Naive B cell (primary cell): ENCODE results near the gene CSNK2B. TPM values are rescaled to one million over a fixed set of nuclear protein-coding genes. Genes with fewer than 3 reads are reported as not detected.

Experiments used
- ATAC-seq, 2 donors: fragments of 150-1000 bp; cut with Tn5 transposase; 2 replicates each; pipeline ENCODE4 v1.10.0; 2021; ENCODE audit warnings: low read depth in 2 of 2, mild to moderate bottlenecking in 2 of 2, moderate library complexity in 2 of 2
- DNase-seq: peaks from one replicate; pipeline ENCODE4 v3.0.0; 2022
- H3K27ac Mint-ChIP-seq, 6 donors: one replicate each; pipeline ENCODE4 v1.8.0; 2020 to 2022; ENCODE audit warnings: mild to moderate bottlenecking in 6 of 6, mixed read lengths in 6 of 6, moderate library complexity in 5 of 6, inconsistent platforms in 2 of 6
- H3K27me3 Mint-ChIP-seq, 3 donors: one replicate each; pipeline ENCODE4 v1.8.0; 2021 to 2022; ENCODE audit warnings: mixed read lengths in 3 of 3, mild to moderate bottlenecking in 1 of 3
- H3K36me3 Mint-ChIP-seq, 2 donors: one replicate each; pipeline ENCODE4 v1.8.0; 2020 to 2022; ENCODE audit warnings: mixed read lengths in 2 of 2, inconsistent platforms in 1 of 2, mild to moderate bottlenecking in 1 of 2
- H3K4me1 Mint-ChIP-seq, 3 donors: one replicate each; pipeline ENCODE4 v1.8.0; 2020 to 2022; ENCODE audit warnings: mixed read lengths in 3 of 3, inconsistent platforms in 1 of 3, mild to moderate bottlenecking in 1 of 3, moderate library complexity in 1 of 3
- H3K4me3 Mint-ChIP-seq, 8 donors: one replicate each; pipeline ENCODE4 v1.8.0; 2020 to 2022; ENCODE audit warnings: mild to moderate bottlenecking in 8 of 8, mixed read lengths in 8 of 8, moderate library complexity in 8 of 8, inconsistent platforms in 2 of 8
- H3K9me3 Mint-ChIP-seq, 7 donors: one replicate each; pipeline ENCODE4 v1.8.0; 2020 to 2022; ENCODE audit warnings: mixed read lengths in 7 of 7, mild to moderate bottlenecking in 5 of 7, inconsistent platforms in 2 of 7, moderate library complexity in 1 of 7
- polyA plus RNA-seq, 6 donors: library from polyadenylated mRNA; unstranded; fragments of 300-500 nt; fragmentation: Illumina TruSeq; gene quantifications; one replicate each; pipeline ENCODE4 v1.2.3, GENCODE V29; 2021; ENCODE audit warnings: low read depth in 6 of 6

The CSNK2B gene
- polyA plus RNA-seq, 6 donors from 2014 or later: 279 to 299 (median 286) TPM

DNA sequence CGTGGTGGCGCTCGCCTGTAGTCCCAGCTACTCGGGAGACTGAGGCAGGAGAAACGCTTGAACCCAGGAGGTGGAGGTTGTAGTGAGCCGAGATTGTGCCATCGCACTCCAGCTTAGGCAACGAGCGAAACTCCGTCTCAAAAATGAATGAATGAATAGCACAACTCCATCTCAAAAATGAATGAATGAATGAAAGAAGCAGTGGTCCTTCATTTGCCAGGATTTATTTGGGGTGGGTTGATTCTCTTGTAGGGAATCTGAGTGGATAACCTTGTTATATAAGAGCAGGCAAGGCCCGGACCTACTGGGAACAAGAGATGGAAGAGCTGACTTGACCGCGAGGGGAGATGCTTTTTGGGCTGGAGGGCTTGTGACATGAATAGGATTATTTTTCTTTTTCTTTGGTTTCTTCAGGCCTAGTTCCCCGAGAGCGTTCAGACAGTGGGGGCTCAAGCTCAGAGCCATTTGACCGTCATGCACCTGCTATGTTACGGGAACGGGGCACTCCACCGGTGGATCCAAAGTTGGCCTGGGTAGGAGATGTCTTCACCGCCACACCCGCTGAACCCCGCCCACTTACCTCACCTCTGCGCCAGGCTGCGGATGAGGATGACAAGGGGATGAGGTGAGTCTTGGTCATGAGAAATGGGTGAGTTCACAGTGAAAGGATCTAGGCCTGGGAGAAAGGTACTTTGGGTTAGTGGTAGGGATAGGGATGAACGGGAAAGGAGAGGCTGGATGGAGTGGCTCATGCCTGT lies 35.5 kb upstream of the CSNK2B start:
- Mint-ChIP-seq H3K27me3 (no peaks in the 10 kb centered on the region), H3K9me3 (no peaks in the 10 kb centered on the region), H3K27ac (peak overlapping the region in 5 of 6 donors; percentile 4 to 85 (median 39)), H3K4me3 (no peak overlapping the region), H3K36me3 (peaks cover 30 to 56% of the 10 kb centered on the region in 2 donors), H3K4me1 (peaks cover under 1 to 17% (median 12%) of the 10 kb centered on the region in 3 donors)
- DNase-seq (no peak), ATAC-seq (no peak)

DNA sequence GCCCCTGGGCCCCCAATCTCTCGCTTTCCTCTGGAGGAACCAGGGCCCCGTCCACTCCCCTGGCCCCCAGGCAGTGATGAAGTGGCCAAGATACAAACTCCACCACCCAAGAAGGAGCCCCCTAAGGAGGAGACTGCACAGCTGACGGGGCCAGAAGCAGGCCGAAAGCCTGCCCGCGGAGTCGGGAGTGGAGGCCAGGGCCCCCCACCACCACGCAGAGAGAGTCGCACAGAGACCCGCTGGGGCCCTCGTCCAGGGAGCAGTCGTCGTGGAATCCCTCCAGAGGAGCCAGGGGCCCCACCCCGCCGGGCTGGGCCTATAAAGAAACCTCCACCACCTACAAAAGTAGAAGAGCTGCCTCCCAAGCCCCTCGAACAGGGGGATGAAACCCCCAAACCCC lies 34.7 kb upstream of the CSNK2B start:
- DNase-seq (no peak), ATAC-seq (no peak)
- peaks cover 25 to 50% of the 10 kb centered on the region in 2 donors for H3K36me3 Mint-ChIP-seq
- H3K27ac Mint-ChIP-seq: peak overlapping the region in 2 of 6 donors; percentile 32 to 39
- no peaks in the 10 kb centered on the region for H3K27me3 Mint-ChIP-seq
- no peak overlapping the region for H3K4me3 Mint-ChIP-seq
- H3K4me1 Mint-ChIP-seq: peaks cover 0 to 14% (median 12%) of the 10 kb centered on the region in 3 donors
- H3K9me3 Mint-ChIP-seq: no peaks in the 10 kb centered on the region

DNA sequence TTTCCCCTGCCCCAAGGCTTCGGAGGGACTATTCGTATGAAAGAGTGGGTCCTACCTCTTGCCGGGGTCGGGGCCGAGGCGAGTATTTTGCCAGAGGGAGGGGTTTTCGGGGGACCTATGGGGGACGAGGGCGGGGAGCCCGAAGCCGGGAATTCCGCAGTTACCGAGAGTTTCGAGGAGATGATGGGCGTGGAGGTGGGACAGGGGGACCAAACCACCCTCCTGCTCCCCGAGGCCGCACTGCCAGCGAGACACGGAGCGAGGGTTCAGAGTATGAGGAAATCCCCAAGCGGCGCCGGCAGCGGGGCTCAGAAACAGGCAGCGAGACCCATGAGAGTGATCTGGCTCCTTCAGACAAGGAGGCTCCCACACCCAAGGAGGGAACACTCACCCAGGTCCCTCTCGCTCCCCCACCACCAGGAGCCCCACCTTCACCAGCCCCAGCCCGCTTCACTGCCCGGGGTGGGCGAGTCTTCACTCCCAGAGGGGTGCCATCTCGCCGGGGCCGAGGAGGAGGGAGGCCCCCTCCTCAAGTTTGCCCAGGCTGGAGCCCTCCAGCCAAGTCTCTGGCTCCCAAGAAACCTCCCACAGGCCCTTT lies 34.1 kb upstream of the CSNK2B start:
- DNase-seq (no peak), ATAC-seq (no peak)
- Mint-ChIP-seq H3K36me3 (peaks cover 20 to 45% of the 10 kb centered on the region in 2 donors), H3K27ac (peak overlapping the region in 2 of 6 donors; percentile 39 to 74), H3K4me3 (no peak overlapping the region), H3K27me3 (no peaks in the 10 kb centered on the region), H3K4me1 (peaks cover 0 to 12% (median 12%) of the 10 kb centered on the region in 3 donors), H3K9me3 (no peaks in the 10 kb centered on the region)

DNA sequence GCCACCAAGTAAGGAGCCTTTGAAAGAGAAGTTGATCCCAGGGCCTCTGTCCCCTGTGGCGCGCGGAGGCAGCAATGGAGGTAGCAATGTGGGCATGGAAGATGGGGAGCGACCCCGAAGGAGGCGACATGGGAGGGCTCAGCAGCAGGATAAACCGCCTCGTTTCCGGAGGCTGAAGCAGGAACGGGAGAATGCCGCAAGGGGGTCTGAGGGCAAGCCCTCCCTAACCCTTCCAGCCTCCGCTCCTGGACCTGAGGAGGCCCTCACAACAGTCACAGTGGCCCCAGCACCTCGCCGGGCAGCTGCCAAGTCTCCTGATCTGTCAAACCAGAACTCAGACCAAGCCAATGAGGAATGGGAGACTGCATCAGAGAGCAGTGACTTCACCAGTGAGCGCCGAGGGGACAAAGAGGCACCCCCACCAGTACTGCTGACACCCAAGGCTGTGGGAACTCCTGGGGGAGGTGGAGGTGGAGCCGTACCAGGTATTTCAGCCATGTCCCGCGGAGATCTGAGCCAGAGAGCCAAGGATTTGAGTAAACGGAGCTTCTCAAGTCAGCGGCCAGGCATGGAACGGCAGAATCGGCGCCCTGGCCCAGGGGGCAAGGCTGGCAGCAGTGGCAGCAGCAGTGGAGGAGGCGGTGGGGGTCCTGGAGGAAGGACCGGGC lies 33.5 kb upstream of the CSNK2B start:
- DNase-seq: no peak
- H3K9me3 Mint-ChIP-seq: no peaks in the 10 kb centered on the region
- H3K4me3 Mint-ChIP-seq: peak overlapping the region in 1 of 8 donors; percentile 52
- peaks cover 16 to 38% of the 10 kb centered on the region in 2 donors for H3K36me3 Mint-ChIP-seq
- H3K4me1 Mint-ChIP-seq: peaks cover 0 to 10% (median 7%) of the 10 kb centered on the region in 3 donors
- peak overlapping the region in 1 of 6 donors; percentile 39 for H3K27ac Mint-ChIP-seq
- no peak for ATAC-seq
- H3K27me3 Mint-ChIP-seq: no peaks in the 10 kb centered on the region

DNA sequence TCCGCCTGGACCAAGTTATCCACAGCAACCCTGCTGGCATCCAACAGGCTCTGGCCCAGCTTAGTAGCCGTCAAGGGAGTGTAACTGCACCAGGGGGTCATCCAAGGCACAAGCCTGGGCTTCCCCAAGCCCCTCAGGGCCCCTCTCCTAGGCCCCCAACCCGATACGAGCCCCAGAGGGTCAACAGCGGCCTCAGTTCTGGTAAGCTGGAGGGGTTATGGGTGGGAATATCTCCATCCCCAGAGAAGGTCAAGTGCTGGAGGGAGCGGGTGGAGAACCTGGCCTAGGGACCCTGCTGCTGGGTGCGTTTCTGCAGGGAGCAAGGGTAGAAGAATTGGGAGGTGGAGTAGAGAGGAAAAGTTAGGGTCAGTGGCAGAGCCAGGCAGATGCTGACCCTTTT lies 32.4 kb upstream of the CSNK2B start:
- no peaks in the 10 kb centered on the region for H3K9me3 Mint-ChIP-seq
- no peak overlapping the region for H3K27ac Mint-ChIP-seq
- no peaks in the 10 kb centered on the region for H3K27me3 Mint-ChIP-seq
- peaks cover 0 to 5% (median 0%) of the 10 kb centered on the region in 3 donors for H3K4me1 Mint-ChIP-seq
- ATAC-seq (no peak), DNase-seq (no peak)
- H3K4me3 Mint-ChIP-seq: no peak overlapping the region
- peaks cover 8 to 29% of the 10 kb centered on the region in 2 donors for H3K36me3 Mint-ChIP-seq

DNA sequence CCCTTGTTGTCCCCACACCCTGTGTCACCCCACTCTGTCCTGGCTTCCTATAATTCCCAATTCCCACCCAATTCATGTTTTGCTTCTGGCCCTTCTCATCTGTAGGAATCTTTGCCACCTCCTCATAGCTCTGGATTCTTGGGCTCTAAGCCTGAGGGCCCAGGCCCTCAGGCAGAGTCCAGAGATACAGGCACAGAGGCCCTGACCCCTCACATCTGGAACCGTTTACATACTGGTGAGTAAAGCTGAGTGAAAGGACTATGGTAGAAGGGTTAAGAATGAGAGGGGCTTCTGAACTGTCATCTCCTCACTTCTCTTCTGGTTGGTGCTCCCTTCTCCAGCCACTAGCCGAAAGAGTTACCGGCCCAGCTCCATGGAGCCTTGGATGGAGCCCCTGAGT lies 31.7 kb upstream of the CSNK2B start:
- Mint-ChIP-seq H3K27ac (peak overlapping the region in 2 of 6 donors; percentile 7 to 67), H3K36me3 (peaks cover 8 to 27% of the 10 kb centered on the region in 2 donors), H3K27me3 (no peaks in the 10 kb centered on the region)

DNA sequence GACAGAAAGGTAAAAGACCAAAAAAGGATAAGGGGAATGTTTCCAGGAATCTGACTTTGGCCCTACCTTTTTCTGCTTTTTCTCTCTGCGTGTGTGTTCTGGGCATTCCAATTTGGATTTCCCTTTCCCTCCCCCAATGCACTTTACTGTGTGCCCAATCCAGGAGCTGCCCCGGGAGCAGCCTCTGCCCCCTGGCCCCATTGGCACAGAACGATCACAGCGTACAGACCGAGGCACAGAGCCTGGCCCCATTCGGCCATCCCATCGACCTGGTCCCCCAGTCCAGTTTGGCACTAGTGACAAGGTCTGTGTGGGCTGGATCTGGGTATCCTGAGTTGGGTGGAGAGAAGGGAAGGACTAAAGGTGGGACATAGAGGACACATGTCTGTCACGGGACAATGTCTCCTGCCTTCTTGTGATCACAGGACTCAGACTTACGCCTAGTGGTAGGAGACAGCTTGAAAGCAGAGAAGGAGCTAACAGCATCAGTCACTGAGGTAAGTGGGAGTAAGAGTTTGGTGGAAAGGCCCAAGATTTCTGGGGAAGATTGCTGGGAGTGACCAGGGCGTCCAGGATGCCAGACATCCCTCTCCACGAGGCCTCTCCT lies 30.8 kb upstream of the CSNK2B start:
- no peak for DNase-seq
- peak overlapping the region in 1 of 8 donors; percentile 16 for H3K4me3 Mint-ChIP-seq
- no peaks in the 10 kb centered on the region for H3K27me3 Mint-ChIP-seq
- no peak for ATAC-seq
- peaks cover 0 to 5% (median 0%) of the 10 kb centered on the region in 3 donors for H3K4me1 Mint-ChIP-seq
- H3K36me3 Mint-ChIP-seq: peaks cover 7 to 26% of the 10 kb centered on the region in 2 donors
- H3K27ac Mint-ChIP-seq: peak overlapping the region in 1 of 6 donors; percentile 38
- no peaks in the 10 kb centered on the region for H3K9me3 Mint-ChIP-seq

More for the DNA sequence above, 31.7 kb upstream of the CSNK2B start:
- DNase-seq: no peak
- H3K9me3 Mint-ChIP-seq: no peaks in the 10 kb centered on the region
- no peak overlapping the region for H3K4me3 Mint-ChIP-seq
- H3K4me1 Mint-ChIP-seq: peaks cover 0 to 5% (median 0%) of the 10 kb centered on the region in 3 donors
- no peak for ATAC-seq

DNA sequence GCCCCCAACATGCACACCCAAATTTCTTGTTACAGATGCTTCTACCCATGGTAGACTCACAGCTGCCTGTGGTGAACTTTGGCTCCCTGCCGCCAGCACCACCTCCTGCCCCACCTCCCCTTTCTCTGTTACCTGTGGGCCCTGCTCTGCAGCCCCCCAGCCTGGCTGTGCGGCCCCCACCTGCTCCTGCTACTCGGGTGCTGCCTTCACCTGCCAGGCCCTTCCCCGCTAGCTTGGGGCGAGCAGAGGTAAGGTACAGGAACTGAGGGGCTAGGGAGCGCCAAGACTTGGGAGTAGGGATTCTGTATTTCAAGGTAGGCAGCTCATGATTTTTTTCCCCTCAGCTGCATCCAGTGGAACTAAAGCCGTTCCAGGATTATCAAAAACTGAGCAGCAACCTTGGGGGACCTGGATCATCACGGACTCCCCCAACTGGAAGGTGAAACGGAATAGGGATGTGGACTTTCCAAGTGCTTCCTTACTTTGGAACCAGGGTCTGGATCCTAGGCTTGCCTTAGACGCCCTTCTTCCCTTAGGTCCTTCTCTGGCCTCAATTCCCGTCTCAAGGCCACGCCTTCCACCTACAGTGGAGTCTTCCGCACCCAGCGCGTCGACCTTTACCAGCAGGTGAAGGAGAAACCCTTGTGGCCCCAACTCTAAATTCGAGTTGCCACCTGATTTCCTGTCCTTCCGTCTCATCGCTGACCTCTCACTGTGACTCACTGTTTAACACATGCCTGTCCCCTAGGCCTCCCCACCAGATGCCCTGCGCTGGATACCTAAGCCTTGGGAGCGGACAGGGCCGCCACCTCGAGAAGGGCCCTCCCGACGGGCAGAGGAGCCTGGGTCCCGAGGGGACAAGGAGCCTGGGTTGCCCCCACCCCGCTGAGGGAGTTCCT lies 28.9 kb upstream of the CSNK2B start:
- no peak for ATAC-seq

DNA sequence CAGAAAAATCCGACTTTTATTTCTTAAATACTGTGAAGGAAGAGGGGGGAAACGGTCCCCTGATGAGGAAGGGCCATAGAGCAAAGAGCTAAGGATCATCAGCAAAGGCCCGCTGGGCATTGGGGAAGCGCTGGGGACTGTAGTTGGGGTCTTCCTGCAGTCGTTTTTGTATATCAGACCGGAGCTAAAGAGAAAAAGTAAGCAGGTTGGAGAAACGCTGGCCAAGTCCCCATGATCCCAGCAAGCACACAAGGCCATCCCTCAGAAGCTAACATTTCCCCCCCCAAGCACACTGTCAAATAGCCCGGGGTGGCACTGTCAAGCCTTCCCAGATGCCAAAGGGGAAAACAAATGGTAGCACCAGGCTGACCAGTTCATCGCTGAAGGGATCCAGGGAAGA lies 26.8 kb upstream of the CSNK2B start:
- H3K36me3 Mint-ChIP-seq: peaks cover 11 to 20% of the 10 kb centered on the region in 2 donors
- peak overlapping the region in 2 of 6 donors; percentile 61 to 78 for H3K27ac Mint-ChIP-seq
- H3K9me3 Mint-ChIP-seq: no peaks in the 10 kb centered on the region
- H3K4me1 Mint-ChIP-seq: peaks cover 0 to 3% (median 0%) of the 10 kb centered on the region in 3 donors
- DNase-seq (no peak), ATAC-seq (no peak)
- H3K4me3 Mint-ChIP-seq: no peak overlapping the region
- H3K27me3 Mint-ChIP-seq: no peaks in the 10 kb centered on the region

More for the DNA sequence above, 28.9 kb upstream of the CSNK2B start:
- H3K27me3 Mint-ChIP-seq: no peaks in the 10 kb centered on the region
- H3K4me3 Mint-ChIP-seq: peak overlapping the region in 1 of 8 donors; percentile 40
- no peak for DNase-seq
- H3K4me1 Mint-ChIP-seq: peaks cover 0 to 5% (median 0%) of the 10 kb centered on the region in 3 donors
- H3K27ac Mint-ChIP-seq: peak overlapping the region in 2 of 6 donors; percentile 9 to 82
- no peaks in the 10 kb centered on the region for H3K9me3 Mint-ChIP-seq
- H3K36me3 Mint-ChIP-seq: peaks cover 11 to 25% of the 10 kb centered on the region in 2 donors

DNA sequence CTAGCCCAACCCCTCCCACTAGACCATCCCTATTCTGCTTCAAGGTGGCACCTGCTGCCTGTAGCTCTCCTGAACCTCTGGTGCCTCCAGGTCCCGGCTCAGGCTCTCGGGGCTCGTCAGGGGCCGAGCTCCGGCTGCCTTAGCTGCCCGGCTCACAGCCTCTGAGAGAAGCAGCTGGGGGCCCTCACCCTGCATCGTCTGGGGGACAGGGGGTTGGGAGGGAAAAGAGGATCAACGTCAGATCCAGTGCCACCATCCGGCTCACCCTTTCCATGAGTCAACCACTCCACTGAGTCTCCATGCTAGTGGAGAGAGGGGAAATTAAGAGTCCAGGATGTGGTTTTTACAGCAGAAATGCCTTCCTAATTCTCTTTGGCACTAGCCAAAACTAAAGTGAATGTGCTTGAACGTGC lies 26.4 kb upstream of the CSNK2B start:
- Mint-ChIP-seq H3K9me3 (no peaks in the 10 kb centered on the region), H3K27ac (no peak overlapping the region), H3K4me3 (no peak overlapping the region), H3K27me3 (no peaks in the 10 kb centered on the region), H3K36me3 (peaks cover 11 to 17% of the 10 kb centered on the region in 2 donors), H3K4me1 (no peaks in the 10 kb centered on the region)
- DNase-seq: no peak
- ATAC-seq: no peak

DNA sequence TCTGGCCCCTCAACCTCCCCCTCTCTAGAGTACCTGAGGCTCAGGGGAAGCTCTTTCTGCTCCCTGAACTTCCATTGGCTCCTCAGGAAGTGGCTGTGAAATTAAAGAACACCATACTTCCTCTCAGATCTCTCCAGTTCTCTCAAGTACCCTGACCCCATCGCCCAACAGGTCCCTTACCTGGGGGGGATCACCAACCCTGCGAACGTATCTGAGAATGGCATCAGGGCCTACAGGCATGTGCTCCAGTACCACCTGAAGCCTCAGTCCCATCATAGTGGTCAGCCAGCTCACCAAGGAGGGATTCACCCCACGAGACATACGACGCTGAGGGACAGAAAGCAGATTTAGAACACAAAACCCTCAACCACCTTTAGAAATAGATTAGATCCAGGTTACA lies 25.3 kb upstream of the CSNK2B start:
- ATAC-seq (no peak), DNase-seq (no peak)
- Mint-ChIP-seq H3K36me3 (peaks cover 13 to 26% of the 10 kb centered on the region in 2 donors), H3K4me3 (no peak overlapping the region), H3K27me3 (no peaks in the 10 kb centered on the region), H3K4me1 (peaks cover 4 to 11% (median 5%) of the 10 kb centered on the region in 3 donors), H3K9me3 (no peaks in the 10 kb centered on the region), H3K27ac (peak overlapping the region in 1 of 6 donors; percentile 4)

DNA sequence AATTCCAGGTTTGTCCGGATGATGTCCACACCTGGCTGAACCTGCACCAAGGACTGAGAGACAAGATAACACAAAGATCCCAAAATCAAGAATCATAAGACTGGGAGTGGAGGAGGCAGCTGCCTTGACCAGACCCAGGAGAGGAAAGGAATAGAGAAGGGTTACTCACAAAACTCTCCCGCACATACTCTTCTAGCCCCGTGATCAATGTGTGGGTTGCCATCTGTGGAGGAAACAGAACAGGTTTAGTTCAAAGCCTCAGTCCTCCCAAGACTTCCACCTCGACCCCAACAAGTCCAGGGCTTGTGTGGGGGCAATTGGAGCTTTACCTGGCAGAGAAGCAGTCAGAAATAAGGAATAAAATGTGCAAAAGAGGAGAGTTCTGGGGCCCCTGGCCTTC lies 24.5 kb upstream of the CSNK2B start:
- Mint-ChIP-seq H3K9me3 (no peaks in the 10 kb centered on the region), H3K27me3 (no peaks in the 10 kb centered on the region), H3K36me3 (peaks cover 13 to 28% of the 10 kb centered on the region in 2 donors), H3K4me1 (peaks cover 4 to 11% (median 5%) of the 10 kb centered on the region in 3 donors), H3K27ac (peak overlapping the region in 2 of 6 donors; percentile 51 to 64), H3K4me3 (no peak overlapping the region)
- no peak for ATAC-seq
- DNase-seq: no peak
